ENCODE data around the gene MRE11. TPM values are rescaled to one million over a fixed set of nuclear protein-coding genes. Genes with fewer than 3 reads are reported as not detected.

MRE11 gene
- total RNA-seq, 4 donors from 2014 or later: 12.2 to 45.2 (median 18.4) TPM

GRCh38 chr11:94449029-94449428 is 44.6 kb downstream of the MRE11 start:
- Histone ChIP-seq H3K4me1 (no peaks in the 10 kb centered on the region), H3K27me3 (no peaks in the 10 kb centered on the region), H3K4me3 (no peak overlapping the region), H3K27ac (no peak overlapping the region), H3K9me3 (no peaks in the 10 kb centered on the region), H3K36me3 (peaks cover 46% of the 10 kb centered on the region)
- TF ChIP-seq POLR2A (IDR thresholded peaks at IDR 0.05) (no peak), POLR2AphosphoS5 (IDR thresholded peaks at IDR 0.05) (no peak), EP300 (IDR thresholded peaks at IDR 0.05) (no peak)
- TF ChIP-seq, protein P1, sequence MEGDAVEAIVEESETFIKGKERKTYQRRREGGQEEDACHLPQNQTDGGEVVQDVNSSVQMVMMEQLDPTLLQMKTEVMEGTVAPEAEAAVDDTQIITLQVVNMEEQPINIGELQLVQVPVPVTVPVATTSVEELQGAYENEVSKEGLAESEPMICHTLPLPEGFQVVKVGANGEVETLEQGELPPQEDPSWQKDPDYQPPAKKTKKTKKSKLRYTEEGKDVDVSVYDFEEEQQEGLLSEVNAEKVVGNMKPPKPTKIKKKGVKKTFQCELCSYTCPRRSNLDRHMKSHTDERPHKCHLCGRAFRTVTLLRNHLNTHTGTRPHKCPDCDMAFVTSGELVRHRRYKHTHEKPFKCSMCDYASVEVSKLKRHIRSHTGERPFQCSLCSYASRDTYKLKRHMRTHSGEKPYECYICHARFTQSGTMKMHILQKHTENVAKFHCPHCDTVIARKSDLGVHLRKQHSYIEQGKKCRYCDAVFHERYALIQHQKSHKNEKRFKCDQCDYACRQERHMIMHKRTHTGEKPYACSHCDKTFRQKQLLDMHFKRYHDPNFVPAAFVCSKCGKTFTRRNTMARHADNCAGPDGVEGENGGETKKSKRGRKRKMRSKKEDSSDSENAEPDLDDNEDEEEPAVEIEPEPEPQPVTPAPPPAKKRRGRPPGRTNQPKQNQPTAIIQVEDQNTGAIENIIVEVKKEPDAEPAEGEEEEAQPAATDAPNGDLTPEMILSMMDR (IDR thresholded peaks at IDR 0.05): no peak
- DNase-seq (ENCODE audit: low spot score in 2 of 2): no peak
- WGBS: 94% methylated on average over 1 of the region's 1 CpG

DNA sequence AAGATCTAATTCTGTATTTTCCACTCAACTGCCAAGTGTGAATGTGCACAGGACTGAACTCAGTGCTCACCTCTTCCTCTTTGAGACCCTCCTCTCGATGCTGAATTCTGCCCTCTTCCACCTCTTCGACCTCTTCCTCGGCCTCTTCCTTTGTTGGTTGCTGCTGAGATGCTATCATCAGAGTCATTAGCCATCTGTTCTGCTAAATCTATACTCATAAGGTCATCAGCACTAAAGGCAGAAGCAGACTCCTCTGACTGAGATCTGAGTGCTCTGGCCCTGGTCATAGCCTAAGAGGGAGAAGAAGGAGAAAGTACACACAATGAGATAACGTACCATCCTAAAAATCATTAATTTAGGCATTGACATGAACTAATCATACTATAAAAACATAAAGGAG is 46.5 kb downstream of the MRE11 start:
- Histone ChIP-seq H3K27ac (no peak overlapping the region), H3K36me3 (peaks cover 50% of the 10 kb centered on the region), H3K4me1 (no peaks in the 10 kb centered on the region), H3K9me3 (no peaks in the 10 kb centered on the region), H3K4me3 (no peak overlapping the region), H3K27me3 (no peaks in the 10 kb centered on the region)
- TF ChIP-seq POLR2AphosphoS5 (IDR thresholded peaks at IDR 0.05): no peak
- WGBS: 89% methylated on average over 4 of the region's 4 CpGs
- no peak for DNase-seq (ENCODE audit: low spot score in 2 of 2)

GRCh38 chr11:94445641-94446040 is 48.0 kb downstream of the MRE11 start:
- Histone ChIP-seq H3K36me3 (peaks cover 50% of the 10 kb centered on the region), H3K27ac (no peak overlapping the region), H3K9me3 (no peaks in the 10 kb centered on the region), H3K27me3 (no peaks in the 10 kb centered on the region), H3K4me1 (no peaks in the 10 kb centered on the region), H3K4me3 (no peak overlapping the region)
- TF ChIP-seq, protein P1 (IDR thresholded peaks at IDR 0.05): no peak
- TF ChIP-seq POLR2A (IDR thresholded peaks at IDR 0.05) (no peak), EP300 (IDR thresholded peaks at IDR 0.05) (no peak), POLR2AphosphoS5 (IDR thresholded peaks at IDR 0.05) (no peak)
- 100% methylated on average over 1 of the region's 1 CpG for WGBS
- no peak for DNase-seq (ENCODE audit: low spot score in 2 of 2)

- Histone ChIP-seq H3K4me3 (no peak overlapping the region), H3K9me3 (no peaks in the 10 kb centered on the region), H3K36me3 (peaks cover 71% of the 10 kb centered on the region), H3K4me1 (no peaks in the 10 kb centered on the region), H3K27me3 (no peaks in the 10 kb centered on the region), H3K27ac (no peak overlapping the region)
- TF ChIP-seq POLR2AphosphoS5 (IDR thresholded peaks at IDR 0.05) (no peak), POLR2A (IDR thresholded peaks at IDR 0.05) (no peak), EP300 (IDR thresholded peaks at IDR 0.05) (no peak)
- TF ChIP-seq, protein P1 (IDR thresholded peaks at IDR 0.05): no peak
- WGBS: 29% methylated on average over 1 of the region's 1 CpG
- DNase-seq (ENCODE audit: low spot score in 2 of 2): no peak
Measured at GRCh38 chr11:94433049-94433448, 60.6 kb downstream of the MRE11 start.

DNA sequence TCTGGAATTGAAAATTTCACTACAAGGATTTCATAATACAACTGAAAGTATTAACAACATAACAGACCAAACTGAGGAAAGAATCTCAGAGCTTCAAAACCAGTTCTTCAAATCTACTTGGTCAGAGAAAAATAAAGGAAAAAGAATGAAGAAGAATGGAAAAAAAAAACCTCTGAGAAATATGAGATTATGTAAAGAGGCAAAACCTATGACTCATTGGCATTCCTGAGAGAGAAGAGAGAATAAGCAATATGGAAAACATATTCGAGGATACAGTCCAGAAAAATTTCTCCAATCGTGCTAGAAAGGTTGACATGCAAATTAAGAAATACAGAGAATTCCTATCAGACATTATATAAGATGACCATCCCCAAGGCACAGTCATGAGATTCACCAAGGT is 69.0 kb downstream of the MRE11 start:
- Histone ChIP-seq H3K27me3 (no peaks in the 10 kb centered on the region), H3K4me3 (no peak overlapping the region), H3K4me1 (no peaks in the 10 kb centered on the region), H3K9me3 (no peaks in the 10 kb centered on the region), H3K36me3 (peaks cover 63% of the 10 kb centered on the region), H3K27ac (no peak overlapping the region)
- DNase-seq (ENCODE audit: low spot score in 2 of 2): no peak
- TF ChIP-seq POLR2AphosphoS5 (IDR thresholded peaks at IDR 0.05): no peak
- TF ChIP-seq EP300 (IDR thresholded peaks at IDR 0.05): no peak
- TF ChIP-seq, protein P1 (IDR thresholded peaks at IDR 0.05): no peak
- no peak for TF ChIP-seq POLR2A (IDR thresholded peaks at IDR 0.05)
- 59% methylated on average over 2 of the region's 2 CpGs for WGBS

- no peak for DNase-seq (ENCODE audit: low spot score in 2 of 2)
- no peak overlapping the region for H3K27ac ChIP-seq
- 63% methylated on average over 2 of the region's 2 CpGs for WGBS
- H3K4me1 ChIP-seq: no peaks in the 10 kb centered on the region
- TF ChIP-seq EP300 (IDR thresholded peaks at IDR 0.05): no peak
- TF ChIP-seq, protein P1 (IDR thresholded peaks at IDR 0.05): no peak
- no peak for TF ChIP-seq POLR2A (IDR thresholded peaks at IDR 0.05)
- no peak for TF ChIP-seq POLR2AphosphoS5 (IDR thresholded peaks at IDR 0.05)
- H3K27me3 ChIP-seq: no peaks in the 10 kb centered on the region
- no peak overlapping the region for H3K4me3 ChIP-seq
- peaks cover 57% of the 10 kb centered on the region for H3K36me3 ChIP-seq
- H3K9me3 ChIP-seq: no peaks in the 10 kb centered on the region
Measured at GRCh38 chr11:94424011-94424410, 69.6 kb downstream of the MRE11 start.
